SK-N-SH treated with all-trans-retinoic acid at 6 μM for 48 hours (cell line): Measurements from ENCODE around the gene ZMYND11.
A peak's percentile ranks its signal among the peaks of the same experiment; 100 is the strongest.

Source experiments
- ATAC-seq: fragments of 200-7000 bp; cut with Tn5 transposase; 3 replicates; pipeline ENCODE4 v1.9.1; 2020; ENCODE audit warnings: mild to moderate bottlenecking, moderate library complexity
- ARNTL ChIP-seq: fragments of 450-650 bp; formaldehyde crosslinking; IDR thresholded peaks from 2 replicates; pipeline ENCODE4 v1.5.0; 2020; ENCODE audit warnings: low read depth, mild to moderate bottlenecking, moderate library complexity, borderline replicate concordance
- CREB5 ChIP-seq: fragments of 250-450 bp; sonication (Bioruptor Pico); IDR thresholded peaks from 2 replicates; pipeline ENCODE4 v1.5.1; 2020; ENCODE audit warnings: low read depth, mild to moderate bottlenecking, moderate library complexity
- CSDC2 ChIP-seq: fragments of 250-450 bp; sonication (Bioruptor Pico); IDR thresholded peaks from 2 replicates; pipeline ENCODE4 v1.5.0; 2020; ENCODE audit warnings: mild to moderate bottlenecking, moderate library complexity
- ESRRG ChIP-seq: fragments of 250-450 bp; sonication (Bioruptor Pico); IDR thresholded peaks from 2 replicates; pipeline ENCODE4 v1.6.1; 2021; ENCODE audit warnings: mild to moderate bottlenecking
- GLIS3 ChIP-seq: fragments of 250-450 bp; sonication (Bioruptor Pico); IDR thresholded peaks from 2 replicates; pipeline ENCODE4 v1.5.0; 2020; ENCODE audit warnings: mild to moderate bottlenecking, moderate library complexity
- ISL1 ChIP-seq: fragments of 250-450 bp; sonication (Bioruptor Pico); IDR thresholded peaks from 2 replicates; pipeline ENCODE4 v2.1.2; 2022; ENCODE audit warnings: mild to moderate bottlenecking, moderate library complexity
- PPARA ChIP-seq: fragments of 250-450 bp; sonication (Bioruptor Pico); IDR thresholded peaks from 2 replicates; pipeline ENCODE4 v1.5.0; 2020; ENCODE audit warnings: mild to moderate bottlenecking, borderline replicate concordance
- SNAI2 ChIP-seq: fragments of 250-450 bp; sonication (Bioruptor Pico); IDR thresholded peaks from 2 replicates; pipeline ENCODE4 v1.5.0; 2020; ENCODE audit warnings: mild to moderate bottlenecking, moderate library complexity
- TOX ChIP-seq: fragments of 250-450 bp; sonication (Bioruptor Pico); IDR thresholded peaks from 2 replicates; pipeline ENCODE4 v1.8.0; 2021; ENCODE audit warnings: mild to moderate bottlenecking, moderate library complexity, borderline replicate concordance
- TSHZ2 ChIP-seq: fragments of 250-450 bp; sonication (Bioruptor Pico); IDR thresholded peaks from 2 replicates; pipeline ENCODE4 v1.5.0; 2020; ENCODE audit warnings: mild to moderate bottlenecking, moderate library complexity
- ZC3H10 ChIP-seq: fragments of 250-450 bp; sonication (Bioruptor Pico); IDR thresholded peaks from 2 replicates; pipeline ENCODE4 v1.5.1; 2021; ENCODE audit warnings: mild to moderate bottlenecking, moderate library complexity
- ZFP30 ChIP-seq: fragments of 450-650 bp; formaldehyde crosslinking; IDR thresholded peaks from 2 replicates; pipeline ENCODE4 v1.5.0; 2022; ENCODE audit warnings: mild to moderate bottlenecking, moderate library complexity
- ZNF70 ChIP-seq: fragments of 450-650 bp; formaldehyde crosslinking; IDR thresholded peaks from 2 replicates; pipeline ENCODE4 v1.5.0; 2020; ENCODE audit warnings: mild to moderate bottlenecking, moderate library complexity
- ZNF8 ChIP-seq: fragments of 450-650 bp; formaldehyde crosslinking; IDR thresholded peaks from 2 replicates; pipeline ENCODE4 v1.5.0; 2020; ENCODE audit warnings: mild to moderate bottlenecking, moderate library complexity
- TF ChIP-seq, protein P1 (sequence below): fragments of 250-450 bp; sonication (Bioruptor Pico); IDR thresholded peaks from 2 replicates; pipeline ENCODE4 v1.5.1; 2021; ENCODE audit warnings: mild to moderate bottlenecking, moderate library complexity
- TF ChIP-seq, protein P2 (sequence below): fragments of 250-450 bp; sonication (Bioruptor Pico); IDR thresholded peaks from 2 replicates; pipeline ENCODE4 v1.8.0; 2020; ENCODE audit warnings: mild to moderate bottlenecking, moderate library complexity, borderline replicate concordance

ZMYND11 gene

DNA sequence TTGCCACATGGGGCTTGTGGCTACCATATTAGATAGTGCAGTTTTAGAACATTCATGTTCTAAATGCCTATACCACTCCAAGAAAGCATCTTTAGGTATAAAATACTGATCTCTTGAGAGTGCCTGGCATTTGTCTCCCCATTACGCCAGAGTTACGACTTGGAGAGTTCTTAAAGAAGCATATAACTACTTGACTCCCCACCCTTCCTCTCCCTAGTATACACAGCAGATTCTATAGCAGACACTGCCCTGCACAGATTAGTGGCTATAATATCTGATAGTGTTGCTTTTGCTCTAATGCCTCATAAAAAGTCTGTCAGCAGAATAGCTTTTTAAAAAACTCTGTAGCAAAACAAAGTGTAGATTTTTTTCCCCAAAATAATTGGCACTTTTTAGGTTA is 90.8 kb downstream of the ZMYND11 start:
- TF ChIP-seq ZNF8 (CRISPR knock-in tag) = no peak
- TF ChIP-seq, protein P1, sequence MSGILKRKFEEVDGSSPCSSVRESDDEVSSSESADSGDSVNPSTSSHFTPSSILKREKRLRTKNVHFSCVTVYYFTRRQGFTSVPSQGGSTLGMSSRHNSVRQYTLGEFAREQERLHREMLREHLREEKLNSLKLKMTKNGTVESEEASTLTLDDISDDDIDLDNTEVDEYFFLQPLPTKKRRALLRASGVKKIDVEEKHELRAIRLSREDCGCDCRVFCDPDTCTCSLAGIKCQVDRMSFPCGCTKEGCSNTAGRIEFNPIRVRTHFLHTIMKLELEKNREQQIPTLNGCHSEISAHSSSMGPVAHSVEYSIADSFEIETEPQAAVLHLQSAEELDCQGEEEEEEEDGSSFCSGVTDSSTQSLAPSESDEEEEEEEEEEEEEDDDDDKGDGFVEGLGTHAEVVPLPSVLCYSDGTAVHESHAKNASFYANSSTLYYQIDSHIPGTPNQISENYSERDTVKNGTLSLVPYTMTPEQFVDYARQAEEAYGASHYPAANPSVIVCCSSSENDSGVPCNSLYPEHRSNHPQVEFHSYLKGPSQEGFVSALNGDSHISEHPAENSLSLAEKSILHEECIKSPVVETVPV (CRISPR knock-in tag) = no peak
- no peak for TF ChIP-seq TOX (CRISPR knock-in tag)
- no peak for TF ChIP-seq GLIS3 (CRISPR knock-in tag)
- TF ChIP-seq ESRRG (CRISPR knock-in tag) = no peak
- no peak for TF ChIP-seq PPARA (CRISPR knock-in tag)
- no peak for ATAC-seq

GRCh38 chr10:227014-227413 is 91.8 kb downstream of the ZMYND11 start:
- no peak for ATAC-seq
- no peak for TF ChIP-seq ZNF70 (CRISPR knock-in tag)
- TF ChIP-seq TOX (CRISPR knock-in tag) = no peak
- no peak for TF ChIP-seq CREB5 (CRISPR knock-in tag)
- TF ChIP-seq TSHZ2 (CRISPR knock-in tag) = no peak

DNA sequence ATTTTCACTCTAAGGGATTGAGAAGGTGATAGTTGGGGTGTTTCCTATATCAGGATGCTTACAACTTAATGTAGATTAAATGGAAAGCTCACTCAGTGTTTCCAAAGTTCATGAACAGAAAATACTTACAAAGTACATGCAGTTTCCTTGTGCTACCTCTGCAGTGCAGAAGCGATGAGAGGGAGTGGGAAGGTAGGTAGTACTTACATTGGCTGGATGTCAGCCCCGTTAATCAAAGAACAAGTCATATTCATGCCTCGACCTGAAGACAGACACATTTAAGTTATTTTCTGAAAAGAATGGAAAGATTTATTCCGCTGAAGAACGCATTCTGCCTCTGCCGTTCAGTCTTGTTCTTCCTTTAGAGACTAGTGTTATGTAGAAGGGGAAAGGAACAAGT is 93.1 kb downstream of the ZMYND11 start:
- no peak for ATAC-seq
- TF ChIP-seq ISL1 (CRISPR knock-in tag) (no peak), ESRRG (CRISPR knock-in tag) (no peak), ZNF8 (CRISPR knock-in tag) (no peak), GLIS3 (CRISPR knock-in tag) (no peak), ZC3H10 (no peak), ARNTL (no peak), CSDC2 (CRISPR knock-in tag) (no peak)

GRCh38 chr10:230758-231157 is 95.5 kb downstream of the ZMYND11 start:
- TF ChIP-seq, protein P1 (CRISPR knock-in tag) = no peak
- TF ChIP-seq SNAI2 (CRISPR knock-in tag) (no peak), ZFP30 (no peak), TOX (CRISPR knock-in tag) (no peak), ZNF70 (CRISPR knock-in tag) (no peak), TSHZ2 (CRISPR knock-in tag) (no peak)
- TF ChIP-seq, protein P2, sequence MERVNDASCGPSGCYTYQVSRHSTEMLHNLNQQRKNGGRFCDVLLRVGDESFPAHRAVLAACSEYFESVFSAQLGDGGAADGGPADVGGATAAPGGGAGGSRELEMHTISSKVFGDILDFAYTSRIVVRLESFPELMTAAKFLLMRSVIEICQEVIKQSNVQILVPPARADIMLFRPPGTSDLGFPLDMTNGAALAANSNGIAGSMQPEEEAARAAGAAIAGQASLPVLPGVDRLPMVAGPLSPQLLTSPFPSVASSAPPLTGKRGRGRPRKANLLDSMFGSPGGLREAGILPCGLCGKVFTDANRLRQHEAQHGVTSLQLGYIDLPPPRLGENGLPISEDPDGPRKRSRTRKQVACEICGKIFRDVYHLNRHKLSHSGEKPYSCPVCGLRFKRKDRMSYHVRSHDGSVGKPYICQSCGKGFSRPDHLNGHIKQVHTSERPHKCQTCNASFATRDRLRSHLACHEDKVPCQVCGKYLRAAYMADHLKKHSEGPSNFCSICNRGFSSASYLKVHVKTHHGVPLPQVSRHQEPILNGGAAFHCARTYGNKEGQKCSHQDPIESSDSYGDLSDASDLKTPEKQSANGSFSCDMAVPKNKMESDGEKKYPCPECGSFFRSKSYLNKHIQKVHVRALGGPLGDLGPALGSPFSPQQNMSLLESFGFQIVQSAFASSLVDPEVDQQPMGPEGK (CRISPR knock-in tag) = no peak
- ATAC-seq = peak; percentile 54; the same call in 2 of the 3 replicates
